Trophoblast cell (in vitro differentiated cells and primary cell): ENCODE measurements around the gene ADGRB3.
"Not testable (repeated sequence)": the region's sequence is repeated elsewhere in the genome, so short reads cannot be mapped to it uniquely, and the experiment has no call there.

Experiments
- DNase-seq, 2 donors: peaks; one replicate each; pipeline ENCODE4 v3.0.0-alpha.2; 2016
- H2AFZ ChIP-seq: 2 replicates; pipeline ENCODE4 v1.6.1; 2013; ENCODE audit warnings: low read length, moderate library complexity, mild to moderate bottlenecking; ENCODE audit not compliant: insufficient read depth, poor library complexity
- H2AK5ac ChIP-seq: 2 replicates; pipeline ENCODE4 v1.6.1; 2013; ENCODE audit warnings: mild to moderate bottlenecking, low read length
- H2BK120ac ChIP-seq: 2 replicates; pipeline ENCODE4 v1.6.1; 2013; ENCODE audit warnings: low read length, mild to moderate bottlenecking, moderate library complexity; ENCODE audit not compliant: insufficient read depth, poor library complexity
- H2BK12ac ChIP-seq: 2 replicates; pipeline ENCODE4 v1.6.1; 2013; ENCODE audit warnings: mild to moderate bottlenecking, low read length, moderate library complexity
- H2BK5ac ChIP-seq: 2 replicates; pipeline ENCODE4 v1.6.1; 2013; ENCODE audit warnings: low read length, low read depth, moderate library complexity, mild to moderate bottlenecking; ENCODE audit not compliant: poor library complexity
- H3K14ac ChIP-seq: 2 replicates; pipeline ENCODE4 v1.6.1; 2013; ENCODE audit warnings: mild to moderate bottlenecking, low read length
- H3K18ac ChIP-seq: 2 replicates; pipeline ENCODE4 v1.6.1; 2013; ENCODE audit warnings: mild to moderate bottlenecking, low read length
- H3K23ac ChIP-seq: 2 replicates; pipeline ENCODE4 v1.6.1; 2013; ENCODE audit warnings: low read length
- H3K27ac ChIP-seq: 2 replicates; pipeline ENCODE4 v1.5.1; 2013; ENCODE audit warnings: low read depth, mild to moderate bottlenecking, inconsistent platforms, low read length, moderate library complexity
- H3K27me3 ChIP-seq: 2 replicates; pipeline ENCODE4 v1.6.1; 2013; ENCODE audit warnings: inconsistent platforms, mild to moderate bottlenecking, low read length, moderate library complexity; ENCODE audit not compliant: insufficient read depth
- H3K36me3 ChIP-seq, 2 experiments: 1 replicate in 1 of 2; 2 replicates in 1 of 2; pipeline ENCODE4 v1.6.1; 2013; ENCODE audit warnings: low read length in 2 of 2, mild to moderate bottlenecking in 2 of 2, moderate library complexity in 1 of 2; ENCODE audit not compliant: insufficient read depth in 2 of 2, control insufficient read depth in 1 of 2
- H3K4ac ChIP-seq: 2 replicates; pipeline ENCODE4 v1.6.1; 2013; ENCODE audit warnings: low read depth, mild to moderate bottlenecking, low read length, moderate library complexity
- H3K4me1 ChIP-seq, 2 experiments: 1 replicate in 1 of 2; 2 replicates in 1 of 2; pipeline ENCODE4 v1.6.1; 2013; ENCODE audit warnings: low read length in 2 of 2, mild to moderate bottlenecking in 2 of 2, moderate library complexity in 1 of 2; ENCODE audit not compliant: insufficient read depth in 2 of 2, control insufficient read depth in 1 of 2
- H3K4me2 ChIP-seq: 2 replicates; pipeline ENCODE4 v1.6.1; 2013; ENCODE audit warnings: inconsistent platforms, mild to moderate bottlenecking, low read length, moderate library complexity
- H3K4me3 ChIP-seq: 2 replicates; pipeline ENCODE4 v1.5.1; 2013; ENCODE audit warnings: mild to moderate bottlenecking, low read depth, low read length, inconsistent platforms
- H3K79me1 ChIP-seq: one replicate; pipeline ENCODE4 v1.6.1; 2013; ENCODE audit warnings: low read length
- H3K79me2 ChIP-seq: 2 replicates; pipeline ENCODE4 v1.6.1; 2013; ENCODE audit warnings: low read length, mild to moderate bottlenecking; ENCODE audit not compliant: control insufficient read depth, insufficient read depth, poor library complexity
- H3K9ac ChIP-seq: 2 replicates; pipeline ENCODE4 v1.6.1; 2013; ENCODE audit warnings: mild to moderate bottlenecking, low read length
- H3K9me3 ChIP-seq: 2 replicates; pipeline ENCODE4 v1.6.1; 2013; ENCODE audit warnings: low read depth, mild to moderate bottlenecking, control low read depth, inconsistent platforms, low read length; ENCODE audit not compliant: insufficient read depth
- H4K12ac ChIP-seq: 2 replicates; pipeline ENCODE4 v1.6.1; 2013; ENCODE audit warnings: low read depth, mild to moderate bottlenecking, low read length, moderate library complexity
- H4K8ac ChIP-seq: 2 replicates; pipeline ENCODE4 v1.6.1; 2013; ENCODE audit warnings: low read depth, mild to moderate bottlenecking, low read length, moderate library complexity
- H4K91ac ChIP-seq: one replicate; pipeline ENCODE4 v1.6.1; 2013; ENCODE audit warnings: low read depth, mild to moderate bottlenecking, low read length, moderate library complexity
- WGBS: extraction: QIAGEN DNeasy Blood & Tissue Kit; methylation state at CpG from one replicate; pipeline ENCODE4 v1.1.7; 2013; ENCODE audit warnings: missing lambda C conversion rate; ENCODE audit not compliant: insufficient read length, insufficient coverage; ENCODE audit errors: extremely low coverage; 5-methylcytosine and 5-hydroxymethylcytosine counted together

The ADGRB3 gene

DNA sequence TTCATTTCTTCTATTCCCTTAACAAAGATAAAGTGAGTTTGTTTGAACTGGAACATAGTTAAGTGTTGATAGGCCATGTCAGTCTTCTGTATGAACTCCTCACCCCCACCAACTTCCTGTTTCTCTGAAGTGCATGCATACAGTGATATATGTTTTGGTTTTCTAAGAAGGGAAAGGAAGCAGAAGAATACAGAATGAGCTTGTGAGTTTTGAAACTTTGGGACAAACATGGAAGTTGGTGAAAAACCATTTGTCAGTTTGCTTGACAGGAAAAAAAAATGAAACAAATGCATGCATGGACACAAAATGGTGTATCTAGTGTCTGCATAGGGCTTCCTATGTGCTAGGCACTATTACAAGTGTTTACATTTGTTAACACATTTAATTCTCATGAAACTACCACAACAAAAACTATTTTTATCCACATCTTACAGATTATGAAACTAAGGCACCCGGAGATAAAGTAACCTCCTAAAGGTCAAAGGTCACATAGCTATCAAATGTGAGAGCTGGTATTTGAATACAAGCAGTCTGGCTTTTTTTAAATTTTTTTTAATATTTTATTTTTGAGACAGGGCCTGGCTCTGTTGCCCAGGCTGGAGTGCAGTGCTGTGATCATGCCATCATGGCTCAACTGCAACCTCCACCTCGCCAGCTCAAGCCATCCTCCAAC lies 105.9 kb downstream of the ADGRB3 start:
- no peak overlapping the region for H3K18ac ChIP-seq
- WGBS, result no CpG with 5 or more reads among the region's 2 CpGs
- no peak overlapping the region for H3K4ac ChIP-seq
- H4K12ac ChIP-seq, result no peak overlapping the region
- no peak overlapping the region for H2BK120ac ChIP-seq
- no peaks in the 10 kb centered on the region for H3K27me3 ChIP-seq
- no peaks in the 10 kb centered on the region for H3K36me3 ChIP-seq
- H3K4me1 ChIP-seq, result no peaks in the 10 kb centered on the region
- H3K9me3 ChIP-seq, result no peaks in the 10 kb centered on the region
- no peak overlapping the region for H3K4me3 ChIP-seq
- H3K79me1 ChIP-seq, result no peaks in the 10 kb centered on the region
- no peak overlapping the region for H2AFZ ChIP-seq
- no peak overlapping the region for H2AK5ac ChIP-seq
- no peak overlapping the region for H4K91ac ChIP-seq
- H3K14ac ChIP-seq, result no peak overlapping the region
- H3K79me2 ChIP-seq, result no peaks in the 10 kb centered on the region
- no peak overlapping the region for H3K4me2 ChIP-seq
- H3K9ac ChIP-seq, result no peak overlapping the region
- no peak overlapping the region for H4K8ac ChIP-seq
- H3K27ac ChIP-seq, result no peak overlapping the region
- no peak for DNase-seq
- no peak overlapping the region for H2BK5ac ChIP-seq
- H2BK12ac ChIP-seq, result no peak overlapping the region
- no peak overlapping the region for H3K23ac ChIP-seq

DNA sequence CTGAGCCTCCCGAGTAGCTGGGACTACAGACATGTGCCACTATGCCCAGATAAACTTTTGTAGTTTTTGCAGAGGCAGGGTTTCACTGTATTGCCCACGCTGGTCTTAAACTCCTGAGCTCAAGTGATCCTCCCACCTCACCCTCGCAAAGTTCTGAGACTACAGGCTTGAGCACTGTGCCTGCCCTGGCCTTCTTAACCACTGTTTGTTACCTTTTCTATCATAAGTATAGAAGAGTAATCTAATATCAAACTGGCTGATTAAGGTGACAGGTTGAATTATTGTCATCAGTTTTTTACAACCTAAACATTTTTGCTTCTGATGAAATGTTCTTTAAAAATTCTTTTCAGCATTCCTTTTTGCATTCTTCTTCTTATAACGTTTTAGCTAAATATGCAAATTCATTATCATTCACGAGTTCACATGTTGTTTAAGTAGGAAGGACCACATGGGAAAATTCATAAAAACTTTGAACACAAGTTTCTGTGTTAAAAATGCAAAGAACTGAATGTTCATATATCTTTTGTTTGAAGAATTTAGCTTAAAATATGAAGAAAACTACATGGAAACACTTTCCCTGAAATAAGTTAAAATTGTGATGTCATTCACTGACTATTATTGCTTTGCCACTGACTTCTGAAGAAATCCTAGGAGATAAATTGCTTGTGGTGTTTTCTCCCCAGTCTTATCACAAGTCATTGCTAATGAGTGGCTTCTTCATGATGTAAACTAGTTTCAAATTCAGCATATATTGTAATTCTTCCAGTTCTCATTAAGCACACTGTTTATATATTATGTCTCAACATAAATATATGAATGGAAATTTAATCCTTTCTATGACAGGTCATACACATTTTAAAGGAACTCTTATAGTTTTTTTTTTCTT lies 106.7 kb downstream of the ADGRB3 start:
- Histone ChIP-seq H3K27ac (no peak overlapping the region), H4K12ac (no peak overlapping the region), H3K79me1 (no peaks in the 10 kb centered on the region), H2BK120ac (no peak overlapping the region), H3K4me2 (no peak overlapping the region), H3K27me3 (no peaks in the 10 kb centered on the region), H3K14ac (no peak overlapping the region), H3K9ac (no peak overlapping the region), H3K79me2 (no peaks in the 10 kb centered on the region), H3K18ac (no peak overlapping the region), H3K4me1 (no peaks in the 10 kb centered on the region), H3K23ac (no peak overlapping the region), H3K36me3 (no peaks in the 10 kb centered on the region), H3K4ac (no peak overlapping the region), H4K91ac (no peak overlapping the region), H2AFZ (no peak overlapping the region), H3K4me3 (no peak overlapping the region), H2BK5ac (no peak overlapping the region), H3K9me3 (no peaks in the 10 kb centered on the region), H4K8ac (no peak overlapping the region), H2BK12ac (no peak overlapping the region), H2AK5ac (no peak overlapping the region)
- no peak for DNase-seq
- WGBS, result no CpG with 5 or more reads among the region's 5 CpGs

DNA sequence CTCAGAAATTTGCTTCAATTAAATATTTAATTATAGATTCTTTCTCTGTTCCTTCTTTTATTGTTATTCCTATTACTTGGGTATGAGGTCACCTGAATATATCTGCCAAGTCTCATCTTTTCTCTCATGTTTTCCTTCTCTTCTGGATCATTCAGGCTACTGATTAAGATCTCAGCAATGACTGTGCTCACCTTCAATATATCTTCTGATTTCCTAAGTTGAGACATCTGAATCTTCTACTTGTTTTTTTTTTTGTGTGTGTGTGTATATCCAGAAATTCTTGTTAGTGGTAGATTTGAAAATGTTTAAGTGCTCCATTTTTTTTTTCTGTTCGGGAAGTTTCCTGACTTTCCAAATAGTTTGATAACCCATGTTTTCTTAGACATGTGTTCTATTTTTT lies 108.0 kb downstream of the ADGRB3 start:
- no peak overlapping the region for H4K91ac ChIP-seq
- H2BK120ac ChIP-seq, result no peak overlapping the region
- H3K23ac ChIP-seq, result no peak overlapping the region
- H3K4me1 ChIP-seq, result no peaks in the 10 kb centered on the region
- H4K8ac ChIP-seq, result no peak overlapping the region
- H4K12ac ChIP-seq, result no peak overlapping the region
- H3K9ac ChIP-seq, result no peak overlapping the region
- no peak overlapping the region for H3K4me3 ChIP-seq
- no peak overlapping the region for H2AFZ ChIP-seq
- H2BK12ac ChIP-seq, result no peak overlapping the region
- H3K79me2 ChIP-seq, result no peaks in the 10 kb centered on the region
- no peaks in the 10 kb centered on the region for H3K79me1 ChIP-seq
- no peaks in the 10 kb centered on the region for H3K9me3 ChIP-seq
- no peak overlapping the region for H3K4me2 ChIP-seq
- no peak for DNase-seq
- no peak overlapping the region for H2AK5ac ChIP-seq
- H3K27me3 ChIP-seq, result no peaks in the 10 kb centered on the region
- H3K27ac ChIP-seq, result no peak overlapping the region
- H3K4ac ChIP-seq, result no peak overlapping the region
- H3K18ac ChIP-seq, result no peak overlapping the region
- H3K14ac ChIP-seq, result no peak overlapping the region
- no peak overlapping the region for H2BK5ac ChIP-seq
- no CpG with 5 or more reads among the region's 1 CpG for WGBS
- no peaks in the 10 kb centered on the region for H3K36me3 ChIP-seq

DNA sequence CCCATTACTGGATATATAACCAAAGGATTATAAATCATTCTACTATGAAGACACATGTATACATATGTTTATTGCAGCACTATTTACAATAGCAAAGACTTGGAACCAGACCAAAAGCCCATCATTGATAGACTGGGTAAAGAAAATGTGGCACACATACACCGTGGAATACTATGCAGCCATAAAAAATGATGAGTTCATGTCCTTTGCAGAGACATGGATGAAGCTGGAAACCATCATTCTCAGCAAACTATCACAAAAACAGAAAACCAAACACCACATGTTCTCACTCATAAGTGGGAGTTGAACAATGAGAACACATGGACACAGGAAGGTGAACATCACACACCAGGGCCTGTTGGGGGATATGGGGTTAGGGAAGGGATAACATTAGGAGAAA lies 109.3 kb downstream of the ADGRB3 start:
- not testable (repeated sequence) for H2BK12ac ChIP-seq, H3K27ac ChIP-seq, H3K36me3 ChIP-seq, H3K79me2 ChIP-seq, H4K12ac ChIP-seq, H3K14ac ChIP-seq, H3K4me3 ChIP-seq, H3K9me3 ChIP-seq, H2BK5ac ChIP-seq, H3K4ac ChIP-seq, DNase-seq, H2AFZ ChIP-seq, H3K27me3 ChIP-seq, H4K91ac ChIP-seq, H3K18ac ChIP-seq, H2BK120ac ChIP-seq, H3K79me1 ChIP-seq, H3K4me2 ChIP-seq, H3K4me1 ChIP-seq, H2AK5ac ChIP-seq, H3K23ac ChIP-seq, H3K9ac ChIP-seq, H4K8ac ChIP-seq
- no CpG with 5 or more reads among the region's 1 CpG for WGBS
